ENCODE measurements around the gene TAPBPL. TPM values are rescaled to one million over a fixed set of nuclear protein-coding genes. Genes with fewer than 3 reads are reported as not detected.

TAPBPL gene
- total RNA-seq, 2 experiments from 2014 or later, result 31.2 to 32.5 TPM

DNA sequence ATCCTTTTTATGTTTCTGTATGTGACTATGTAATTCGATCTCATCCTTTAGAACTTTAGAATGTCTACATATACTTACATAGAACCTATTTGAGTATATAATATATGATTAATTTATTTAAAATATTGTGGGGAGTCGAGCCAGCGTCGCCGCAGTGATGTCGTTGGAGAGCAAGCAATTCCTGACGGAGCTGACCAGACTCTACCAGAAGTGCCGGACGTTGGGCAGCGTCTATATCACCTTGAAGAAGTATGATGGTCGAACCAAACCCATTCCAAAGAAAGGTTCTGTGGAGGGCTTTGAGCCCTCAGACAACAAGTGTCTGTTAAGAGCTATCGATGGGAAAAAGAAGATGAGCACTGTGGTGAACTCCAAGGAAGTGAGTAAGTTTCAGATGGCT is 13.5 kb upstream of the TAPBPL start:
- Mint-ChIP-seq H3K36me3 (ENCODE audit: low read depth) (no peaks in the 10 kb centered on the region), H3K27me3 (ENCODE audit: low read depth) (no peaks in the 10 kb centered on the region), H3K27ac (no peak overlapping the region), H3K4me1 (ENCODE audit: low read depth) (peaks cover 49% of the 10 kb centered on the region), H3K9me3 (ENCODE audit: insufficient read depth) (no peaks in the 10 kb centered on the region), H3K4me3 (no peak overlapping the region)
- ChIA-PET POLR2A (interaction anchor here (1.1 to 7.1 kb wide), 2 partner anchors 13 to 25 kb away, joined by 3 to 47 read pairs; partner anchors contain the start of gene TAPBPL), CTCF (interaction anchor here (0.8 to 2.4 kb wide), 9 partner anchors 10 to 124 kb away, joined by 3 to 7 read pairs (median 4); partner anchors contain the start of gene TAPBPL)
- no peak for ATAC-seq
- no peak for DNase-seq

DNA sequence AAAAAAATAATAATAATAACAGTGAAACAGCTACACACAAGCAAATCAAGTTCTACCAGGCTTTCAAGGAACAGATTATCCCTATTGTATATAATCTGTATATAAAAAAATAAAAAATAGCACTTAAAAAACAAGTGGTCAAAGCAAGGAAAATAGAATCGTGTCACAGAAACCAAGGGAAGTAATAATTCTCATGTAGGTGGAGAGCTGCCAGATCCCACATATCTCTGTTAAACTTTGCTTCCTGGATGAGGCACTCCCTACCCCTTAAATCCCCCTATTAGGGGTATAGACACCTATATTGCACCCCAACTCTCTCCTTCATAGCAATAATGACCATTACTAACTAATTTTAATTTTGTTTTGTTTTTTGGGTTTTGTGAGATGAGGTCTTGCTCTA is 11.5 kb upstream of the TAPBPL start:
- Mint-ChIP-seq H3K27me3 (ENCODE audit: low read depth) (no peaks in the 10 kb centered on the region), H3K9me3 (ENCODE audit: insufficient read depth) (no peaks in the 10 kb centered on the region), H3K27ac (no peak overlapping the region), H3K4me3 (no peak overlapping the region), H3K4me1 (ENCODE audit: low read depth) (peaks cover 45% of the 10 kb centered on the region), H3K36me3 (ENCODE audit: low read depth) (peaks cover 7% of the 10 kb centered on the region)
- no peak for DNase-seq
- ChIA-PET CTCF (interaction anchor here (0.8 to 2.4 kb wide), 3 partner anchors 23 to 97 kb away, joined by 3 to 7 read pairs (median 3); no protein-coding TSS in a partner anchor), POLR2A (interaction anchor here (1.6 to 7.1 kb wide), 2 partner anchors 11 to 30 kb away, joined by 8 to 47 read pairs; partner anchors contain the start of genes TAPBPL and VAMP1)
- ATAC-seq, result no peak

DNA sequence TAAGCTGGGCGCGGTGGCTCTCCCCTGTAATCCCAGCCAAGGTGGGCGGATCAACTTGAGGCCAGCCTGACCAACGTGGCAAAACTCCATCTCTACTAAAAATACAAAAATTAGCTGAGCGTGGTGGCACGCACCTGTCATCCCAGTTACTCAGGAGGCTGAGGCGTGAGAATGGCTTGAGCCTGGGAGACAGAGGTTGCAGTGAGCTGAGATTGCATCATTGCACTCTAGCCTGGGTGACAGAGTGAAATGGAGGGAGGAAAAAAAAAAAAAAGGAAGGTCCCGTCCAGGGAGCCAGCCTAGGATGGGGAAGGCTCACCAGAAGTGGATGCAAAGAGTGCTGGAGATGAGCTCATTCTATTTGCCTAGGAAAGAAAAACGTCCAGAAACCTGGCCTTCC is 9.0 kb upstream of the TAPBPL start:
- H3K27ac Mint-ChIP-seq, result peak overlapping the region; percentile 96
- POLR2A ChIA-PET, result interaction anchor here (1.0 to 7.6 kb wide), 7 partner anchors 9 to 91 kb away, joined by 3 to 91 read pairs (median 18); partner anchors contain the start of genes GAPDH, MRPL51, TAPBPL and VAMP1
- CTCF ChIA-PET, result interaction anchor here (0.8 to 7.7 kb wide), 11 partner anchors 8 to 108 kb away, joined by 3 to 64 read pairs (median 15); no protein-coding TSS in a partner anchor
- H3K4me3 Mint-ChIP-seq, result no peak overlapping the region
- DNase-seq (no peak), ATAC-seq (no peak)
- no peaks in the 10 kb centered on the region for H3K27me3 Mint-ChIP-seq (ENCODE audit: low read depth)
- H3K4me1 Mint-ChIP-seq (ENCODE audit: low read depth), result peaks cover 63% of the 10 kb centered on the region
- H3K9me3 Mint-ChIP-seq (ENCODE audit: insufficient read depth), result no peaks in the 10 kb centered on the region
- H3K36me3 Mint-ChIP-seq (ENCODE audit: low read depth), result peaks cover 28% of the 10 kb centered on the region

DNA sequence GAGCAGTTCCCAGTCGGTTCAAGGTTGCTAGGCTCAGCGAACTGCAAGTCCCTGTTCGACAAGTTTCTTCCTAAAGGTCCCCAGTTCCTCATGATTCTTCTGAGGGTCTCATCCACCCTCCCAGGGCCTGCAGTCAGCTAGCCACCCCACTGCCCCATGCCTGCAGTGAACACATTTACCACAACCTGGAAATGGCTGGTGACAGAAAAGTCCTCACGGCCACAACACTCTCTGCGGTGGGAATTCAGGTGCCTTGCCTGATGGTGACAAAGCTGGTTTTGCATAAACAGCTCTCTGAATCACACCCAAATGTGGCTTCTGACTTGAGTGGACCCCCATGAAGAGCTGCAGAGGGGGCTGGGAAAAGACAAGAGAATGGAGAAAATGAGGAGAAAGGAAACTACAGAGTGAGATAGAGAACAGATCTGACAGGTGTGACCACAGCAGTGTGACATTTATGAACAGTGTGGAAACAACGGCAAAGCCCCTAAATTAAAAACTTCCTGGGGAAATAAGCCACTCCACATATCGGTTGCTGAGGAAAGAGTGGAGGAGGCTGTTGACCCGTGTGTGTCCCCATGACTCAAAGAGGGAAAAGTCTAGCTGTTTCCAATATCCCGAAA is 8.4 kb upstream of the TAPBPL start:
- Mint-ChIP-seq H3K4me3 (peak overlapping the region; percentile 90), H3K27ac (peak overlapping the region; percentile 96), H3K9me3 (ENCODE audit: insufficient read depth) (no peaks in the 10 kb centered on the region), H3K36me3 (ENCODE audit: low read depth) (peaks cover 32% of the 10 kb centered on the region), H3K4me1 (ENCODE audit: low read depth) (peaks cover 68% of the 10 kb centered on the region), H3K27me3 (ENCODE audit: low read depth) (no peaks in the 10 kb centered on the region)
- POLR2A ChIA-PET, result interaction anchor here (0.7 to 7.6 kb wide), 9 partner anchors 8 to 92 kb away, joined by 3 to 91 read pairs (median 8); partner anchors contain the start of genes MRPL51, TAPBPL and VAMP1
- ATAC-seq (peak; percentile 29), DNase-seq (peak; percentile 49)
- CTCF ChIA-PET, result interaction anchor here (0.7 to 7.7 kb wide), 12 partner anchors 8 to 111 kb away, joined by 3 to 64 read pairs (median 12); no protein-coding TSS in a partner anchor

DNA sequence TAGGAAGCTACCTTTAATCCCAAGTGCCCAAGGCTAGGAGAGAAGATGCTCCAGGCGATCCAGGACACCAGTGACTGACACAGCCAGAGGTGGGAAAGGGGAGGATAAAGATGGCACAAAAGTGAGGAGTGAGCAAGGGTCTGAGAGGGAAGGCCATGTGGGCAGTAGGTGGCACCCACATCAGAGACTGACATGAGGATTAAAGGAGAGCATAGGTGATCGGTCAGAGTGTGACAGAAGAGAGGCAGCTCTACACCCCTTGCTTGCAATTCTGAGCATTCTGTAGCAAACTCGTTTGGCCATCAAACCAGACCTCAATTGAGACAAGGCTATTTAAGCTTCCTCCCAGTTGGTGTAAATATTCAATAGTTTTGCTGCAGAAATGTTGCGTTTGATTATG is 7.8 kb upstream of the TAPBPL start:
- peak; percentile 13 for ATAC-seq
- ChIA-PET POLR2A (interaction anchor here (0.7 to 7.6 kb wide), 10 partner anchors 8 to 92 kb away, joined by 3 to 91 read pairs (median 8); partner anchors contain the start of genes MRPL51, TAPBPL and VAMP1), CTCF (interaction anchor here (0.7 to 7.7 kb wide), 11 partner anchors 7 to 111 kb away, joined by 3 to 64 read pairs (median 15); no protein-coding TSS in a partner anchor)
- Mint-ChIP-seq H3K4me3 (peak overlapping the region; percentile 90), H3K27me3 (ENCODE audit: low read depth) (no peaks in the 10 kb centered on the region), H3K27ac (peak overlapping the region; percentile 96), H3K4me1 (ENCODE audit: low read depth) (peaks cover 66% of the 10 kb centered on the region), H3K9me3 (ENCODE audit: insufficient read depth) (no peaks in the 10 kb centered on the region), H3K36me3 (ENCODE audit: low read depth) (peaks cover 36% of the 10 kb centered on the region)
- no peak for DNase-seq

DNA sequence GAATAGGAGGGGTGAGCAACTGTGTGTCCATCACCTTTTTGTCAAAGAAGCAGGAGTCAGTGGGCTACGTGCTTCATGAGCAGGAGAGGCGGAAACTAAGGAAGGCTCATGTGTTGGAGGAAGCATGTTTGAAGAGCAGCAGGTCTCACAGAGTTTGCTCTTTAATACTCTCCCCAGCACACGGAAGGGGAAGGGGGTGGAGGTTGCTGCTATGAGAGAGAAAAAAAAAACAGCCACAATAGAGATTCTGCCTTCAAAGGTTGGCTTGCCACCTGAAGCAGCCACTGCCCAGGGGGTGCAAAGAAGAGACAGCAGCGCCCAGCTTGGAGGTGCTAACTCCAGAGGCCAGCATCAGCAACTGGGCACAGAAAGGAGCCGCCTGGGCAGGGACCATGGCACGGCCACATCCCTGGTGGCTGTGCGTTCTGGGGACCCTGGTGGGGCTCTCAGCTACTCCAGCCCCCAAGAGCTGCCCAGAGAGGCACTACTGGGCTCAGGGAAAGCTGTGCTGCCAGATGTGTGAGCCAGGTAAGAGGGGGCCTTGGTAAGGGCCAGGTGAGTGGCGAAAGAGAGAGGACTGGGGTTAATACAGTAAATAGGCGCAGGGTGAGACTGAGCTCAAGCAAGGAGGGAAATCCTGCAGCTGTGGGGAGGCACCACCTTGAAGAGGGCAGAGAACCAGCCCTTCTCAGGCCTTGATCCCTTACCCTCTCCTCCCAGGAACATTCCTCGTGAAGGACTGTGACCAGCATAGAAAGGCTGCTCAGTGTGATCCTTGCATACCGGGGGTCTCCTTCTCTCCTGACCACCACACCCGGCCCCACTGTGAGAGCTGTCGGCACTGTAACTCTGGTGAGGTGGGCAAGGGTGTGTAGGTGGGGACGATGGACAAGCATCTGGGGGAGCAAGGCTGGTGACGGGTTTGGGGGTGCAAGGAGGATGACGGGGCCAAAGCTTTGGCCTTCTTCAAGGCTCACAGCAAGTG is 6.8 kb upstream of the TAPBPL start, which contains the start of gene CD27:
Gene CD27, plus strand, starts transcription at position 252 of the 985 bp plus-strand sequence. Its CDS starts 141 bp downstream, at position 393.
- Mint-ChIP-seq H3K27ac (peak within 1 kb of the TSS; percentile 96), H3K27me3 (ENCODE audit: low read depth) (no peaks in the 10 kb centered on the region), H3K4me3 (peak within 1 kb of the TSS; percentile 90), H3K9me3 (ENCODE audit: insufficient read depth) (no peaks in the 10 kb centered on the region), H3K36me3 (ENCODE audit: low read depth) (peaks cover 39% of the 10 kb centered on the region), H3K4me1 (ENCODE audit: low read depth) (peaks cover 67% of the 10 kb centered on the region)
- ChIA-PET POLR2A (interaction anchor here (0.7 to 7.6 kb wide), 10 partner anchors 7 to 110 kb away, joined by 3 to 91 read pairs (median 12); partner anchors contain the start of genes MRPL51, TAPBPL and VAMP1), CTCF (interaction anchor here (0.9 to 7.7 kb wide), 9 partner anchors 12 to 112 kb away, joined by 3 to 64 read pairs (median 16); partner anchors contain the start of gene VAMP1)
- DNase-seq (peak; percentile 58), ATAC-seq (peak; percentile 64)

DNA sequence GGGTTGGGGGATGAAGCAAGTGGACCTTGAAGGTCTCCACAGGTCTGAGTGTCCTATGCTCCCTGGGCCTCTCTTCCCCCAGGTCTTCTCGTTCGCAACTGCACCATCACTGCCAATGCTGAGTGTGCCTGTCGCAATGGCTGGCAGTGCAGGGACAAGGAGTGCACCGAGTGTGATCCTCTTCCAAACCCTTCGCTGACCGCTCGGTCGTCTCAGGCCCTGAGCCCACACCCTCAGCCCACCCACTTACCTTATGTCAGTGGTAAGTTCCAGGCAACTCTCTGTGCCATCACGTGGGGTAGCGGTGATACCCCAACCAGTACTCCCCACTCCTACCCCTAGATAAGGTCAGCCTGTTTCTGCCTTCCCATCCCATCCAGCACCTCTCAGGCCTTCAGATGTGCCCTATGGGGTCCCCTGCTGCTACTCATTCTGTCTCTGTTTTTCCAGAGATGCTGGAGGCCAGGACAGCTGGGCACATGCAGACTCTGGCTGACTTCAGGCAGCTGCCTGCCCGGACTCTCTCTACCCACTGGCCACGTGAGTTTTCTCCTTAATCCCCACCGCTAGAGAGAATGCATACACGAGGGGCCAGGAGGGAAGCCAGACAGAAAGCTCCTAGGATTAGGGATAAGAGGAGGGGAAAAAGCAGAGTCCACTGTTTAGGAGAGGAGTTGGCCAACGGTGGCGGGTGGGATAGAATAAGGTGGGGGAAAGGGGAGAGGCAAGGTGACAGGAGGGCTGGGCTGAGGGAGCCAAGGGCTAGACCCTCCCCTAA is 1.6 kb upstream of the TAPBPL start:
- POLR2A ChIA-PET, result interaction anchor here (1.3 to 5.3 kb wide), 7 partner anchors 9 to 240 kb away, joined by 3 to 103 read pairs (median 31); partner anchors contain the start of gene VAMP1
- Mint-ChIP-seq H3K27me3 (ENCODE audit: low read depth) (no peaks in the 10 kb centered on the region), H3K4me3 (peak overlapping the region; percentile 99), H3K9me3 (ENCODE audit: insufficient read depth) (no peaks in the 10 kb centered on the region), H3K27ac (peak overlapping the region; percentile 99), H3K4me1 (ENCODE audit: low read depth) (peaks cover 78% of the 10 kb centered on the region), H3K36me3 (ENCODE audit: low read depth) (peaks cover 86% of the 10 kb centered on the region)
- ATAC-seq (no peak), DNase-seq (no peak)
- CTCF ChIA-PET, result interaction anchor here (1.2 to 4.1 kb wide), 6 partner anchors 11 to 128 kb away, joined by 4 to 52 read pairs (median 14); no protein-coding TSS in a partner anchor

DNA sequence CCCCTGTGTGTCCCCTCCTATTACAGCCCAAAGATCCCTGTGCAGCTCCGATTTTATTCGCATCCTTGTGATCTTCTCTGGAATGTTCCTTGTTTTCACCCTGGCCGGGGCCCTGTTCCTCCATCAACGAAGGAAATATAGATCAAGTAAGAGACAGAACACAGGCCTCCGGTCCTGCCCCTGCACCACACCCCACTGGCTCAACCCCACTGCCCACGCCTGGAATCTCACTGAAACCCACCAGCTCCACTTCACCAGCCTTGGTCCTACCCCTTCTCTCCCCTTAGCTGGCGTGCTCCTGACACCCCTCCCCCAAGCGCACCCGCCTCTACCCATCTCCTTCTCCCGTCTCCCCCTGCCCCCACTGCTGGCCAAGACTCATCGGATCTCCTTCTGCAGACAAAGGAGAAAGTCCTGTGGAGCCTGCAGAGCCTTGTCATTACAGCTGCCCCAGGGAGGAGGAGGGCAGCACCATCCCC is 934 bp upstream of the TAPBPL start:
- POLR2A ChIA-PET, result interaction anchor here (1.4 to 5.3 kb wide), 8 partner anchors 10 to 116 kb away, joined by 5 to 103 read pairs (median 30); partner anchors contain the start of gene VAMP1
- peaks cover 85% of the 10 kb centered on the region for H3K36me3 Mint-ChIP-seq (ENCODE audit: low read depth)
- H3K4me3 Mint-ChIP-seq, result peak overlapping the region; percentile 99
- CTCF ChIA-PET, result interaction anchor here (1.0 to 4.1 kb wide), 8 partner anchors 8 to 128 kb away, joined by 4 to 52 read pairs (median 6); partner anchors contain the start of gene MRPL51
- no peak for DNase-seq
- ATAC-seq, result peak; percentile 2
- H3K4me1 Mint-ChIP-seq (ENCODE audit: low read depth), result peaks cover 79% of the 10 kb centered on the region
- H3K9me3 Mint-ChIP-seq (ENCODE audit: insufficient read depth), result no peaks in the 10 kb centered on the region
- no peaks in the 10 kb centered on the region for H3K27me3 Mint-ChIP-seq (ENCODE audit: low read depth)
- peak overlapping the region; percentile 99 for H3K27ac Mint-ChIP-seq

DNA sequence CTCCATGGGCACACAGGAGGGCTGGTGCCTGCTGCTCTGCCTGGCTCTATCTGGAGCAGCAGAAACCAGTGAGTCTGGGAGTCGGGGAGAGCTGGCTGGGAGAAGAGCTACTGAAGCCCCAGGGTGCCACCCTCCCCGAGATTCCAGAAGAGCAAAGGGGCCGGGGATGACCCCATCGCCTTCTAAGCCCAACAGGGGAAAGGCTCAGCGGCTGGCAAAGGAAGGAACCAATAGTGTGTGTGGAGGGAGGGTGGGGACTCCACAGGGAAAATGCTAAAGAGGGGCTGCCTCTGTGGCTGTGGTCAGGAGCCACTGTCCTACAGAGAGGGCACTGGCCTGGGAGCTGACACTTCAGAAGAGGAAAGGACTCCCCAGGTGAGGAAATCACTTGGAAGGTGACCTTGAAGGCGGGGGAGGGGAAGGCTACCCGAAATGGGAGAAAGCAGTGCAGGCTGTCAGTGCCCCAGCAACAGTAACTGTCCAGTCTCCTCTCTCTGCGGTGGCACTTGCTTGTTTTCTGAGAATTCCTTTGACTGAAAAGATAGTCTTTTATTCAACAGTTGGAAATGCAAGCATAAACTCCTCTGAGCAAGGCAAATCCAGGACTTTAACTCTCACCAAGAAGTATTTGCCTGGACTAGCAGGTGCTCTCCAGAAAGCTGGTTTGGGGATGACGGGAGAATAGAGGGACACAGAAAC is 552 bp downstream of the TAPBPL start:
- Mint-ChIP-seq H3K4me1 (ENCODE audit: low read depth) (peaks cover 77% of the 10 kb centered on the region), H3K27ac (peak overlapping the region; percentile 99), H3K4me3 (peak overlapping the region; percentile 99), H3K27me3 (ENCODE audit: low read depth) (no peaks in the 10 kb centered on the region), H3K9me3 (ENCODE audit: insufficient read depth) (no peaks in the 10 kb centered on the region), H3K36me3 (ENCODE audit: low read depth) (peaks cover 85% of the 10 kb centered on the region)
- peak; percentile 2 for ATAC-seq
- POLR2A ChIA-PET, result interaction anchor here (0.7 to 5.3 kb wide), 13 partner anchors 9 to 117 kb away, joined by 3 to 103 read pairs (median 7); partner anchors contain the start of genes MRPL51 and VAMP1
- peak; percentile 51 for DNase-seq
- CTCF ChIA-PET, result interaction anchor here (0.7 to 4.1 kb wide), 13 partner anchors 9 to 126 kb away, joined by 3 to 52 read pairs (median 5); partner anchors contain the start of genes MRPL51 and VAMP1

Measured in activated CD8-positive, alpha-beta T cell treated with anti-CD3 and anti-CD28 coated beads, Interleukin-2, amount 10 ng/mL, durations not matched to agents 7 days and 5 days (primary cell).